SH-SY5Y (cell line): ENCODE data around the gene PIK3C3.

Experiments
- GATA2 ChIP-seq: IDR thresholded peaks from 2 replicates; pipeline ENCODE4 v1.6.1; 2011; ENCODE audit warnings: mild to moderate bottlenecking, low read depth, low read length
- GATA3 ChIP-seq: IDR thresholded peaks from 2 replicates; pipeline ENCODE4 v1.6.1; 2011; ENCODE audit warnings: low read depth, mild to moderate bottlenecking, low read length, moderate library complexity

DNA sequence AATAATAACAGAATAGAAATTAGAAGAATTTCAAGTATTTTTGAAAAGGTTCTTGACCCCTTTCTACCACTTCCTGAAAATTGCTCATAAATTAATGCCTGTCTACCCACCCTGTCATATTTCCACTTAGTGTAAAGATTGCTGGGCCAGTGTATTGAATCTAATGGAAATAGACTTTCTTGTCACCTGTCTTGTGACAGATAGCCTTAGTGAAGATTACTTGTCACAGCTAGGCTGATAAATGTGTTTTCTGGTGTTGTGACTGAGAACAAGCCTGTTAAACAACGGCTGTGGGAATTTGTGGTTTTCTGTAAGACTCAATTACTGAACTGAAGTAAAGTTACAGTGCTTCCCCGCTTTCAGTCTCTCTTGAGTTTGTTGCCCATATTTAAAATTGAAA lies 37.0 kb downstream of the PIK3C3 start:
- TF ChIP-seq GATA2 (no peak), GATA3 (no peak)
